SU-DHL-6 (cell line): Measurements from ENCODE around the gene ATP5PF.

Source experiments
- H2AFZ ChIP-seq: fragments of 200-600 bp; sonication (generic); 2 replicates; pipeline ENCODE4 v1.6.1; 2014; ENCODE audit warnings: low read depth, mild to moderate bottlenecking, moderate library complexity, mixed read lengths, antibody characterized with exemption, low read length; ENCODE audit not compliant: severe bottlenecking
- H3F3A ChIP-seq: fragments of 200-600 bp; shearing (Covaris generic); 2 replicates; pipeline ENCODE4 v1.6.0; 2016; ENCODE audit warnings: antibody characterized with exemption, mild to moderate bottlenecking; ENCODE audit not compliant: insufficient read depth
- H3K27ac ChIP-seq: fragments of 200-600 bp; sonication (generic); 2 replicates; pipeline ENCODE4 v1.5.1; 2016; ENCODE audit warnings: low read depth, mild to moderate bottlenecking, low read length, moderate library complexity, mixed read lengths
- H3K27me3 ChIP-seq: fragments of 200-600 bp; sonication (generic), shearing (Covaris generic); 2 replicates; pipeline ENCODE4 v1.6.0; 2014; ENCODE audit warnings: mild to moderate bottlenecking, low read length
- H3K36me3 ChIP-seq: fragments of 200-600 bp; sonication (generic); 2 replicates; pipeline ENCODE4 v1.6.1; 2014; ENCODE audit warnings: mild to moderate bottlenecking, low read length, mixed read lengths
- H3K4me2 ChIP-seq: fragments of 300-600, 200-600 bp; shearing (Covaris generic), sonication (generic); 2 replicates; pipeline ENCODE4 v1.6.0; 2014; ENCODE audit warnings: low read length, low read depth, mild to moderate bottlenecking; ENCODE audit not compliant: poor library complexity, severe bottlenecking
- H3K4me3 ChIP-seq: fragments of 200-600 bp; sonication (generic); 2 replicates; pipeline ENCODE4 v1.5.1; 2014; ENCODE audit warnings: antibody characterized with exemption, low read length, mild to moderate bottlenecking, mixed read lengths; ENCODE audit not compliant: insufficient read depth, poor library complexity, severe bottlenecking
- H3K79me2 ChIP-seq: fragments of 200-600 bp; sonication (generic); 2 replicates; pipeline ENCODE4 v1.6.1; 2014; ENCODE audit warnings: mild to moderate bottlenecking, low read length, moderate library complexity; ENCODE audit not compliant: insufficient read depth
- H3K9ac ChIP-seq: fragments of 200-600 bp; sonication (generic); 2 replicates; pipeline ENCODE4 v1.7.0; 2014; ENCODE audit warnings: mild to moderate bottlenecking, low read length
- H3K9me2 ChIP-seq: fragments of 200-600 bp; sonication (generic); replicated peaks from 2 replicates; pipeline ENCODE4 v1.6.1; 2014; ENCODE audit warnings: low read length; ENCODE audit not compliant: insufficient read depth
- H3K9me3 ChIP-seq: fragments of 200-600 bp; sonication (generic); 2 replicates; pipeline ENCODE4 v1.6.1; 2014; ENCODE audit warnings: low read length, mixed read lengths; ENCODE audit not compliant: insufficient read depth
- H4K20me1 ChIP-seq: fragments of 200-600 bp; sonication (generic); 2 replicates; pipeline ENCODE4 v1.6.1; 2014; ENCODE audit warnings: low read depth, mild to moderate bottlenecking, antibody characterized with exemption, low read length, moderate library complexity, mixed read lengths
- CTCF ChIP-seq: fragments of 200-600 bp; sonication (generic); IDR thresholded peaks from one replicate; pipeline ENCODE4 v1.5.1; 2017; ENCODE audit warnings: antibody characterized with exemption, mild to moderate bottlenecking, low read length, moderate library complexity; ENCODE audit not compliant: insufficient read depth, poor library complexity, severe bottlenecking
- EZH2phosphoT487 ChIP-seq: fragments of 200-600 bp; sonication (generic), shearing (Covaris generic); conservative IDR thresholded peaks from 2 replicates; pipeline ENCODE4 v1.6.1; 2018; ENCODE audit warnings: mild to moderate bottlenecking, antibody characterized with exemption, low read length, moderate library complexity, mixed read lengths

Gene ATP5PF

GRCh38 chr21:25756190-25756932, 21.7 kb upstream of the ATP5PF start:
- Histone ChIP-seq H3K27ac (no peak overlapping the region), H2AFZ (no peak overlapping the region), H3K9ac (no peak overlapping the region), H3K9me3 (no peaks in the 10 kb centered on the region), H3K4me3 (no peak overlapping the region), H3K36me3 (peaks cover 38% of the 10 kb centered on the region; the same call in 1 of the 2 replicates), H3K9me2 (no peaks in the 10 kb centered on the region), H3K27me3 (no peaks in the 10 kb centered on the region), H3K79me2 (no peaks in the 10 kb centered on the region; the same call in 1 of the 2 replicates), H4K20me1 (no peaks in the 10 kb centered on the region), H3K4me2 (no peak overlapping the region), H3F3A (no peaks in the 10 kb centered on the region; the same call in 1 of the 2 replicates)
- TF ChIP-seq CTCF (no peak), EZH2phosphoT487 (no peak)

GRCh38 chr21:25752416-25752815, 17.7 kb upstream of the ATP5PF start:
- H3K79me2 ChIP-seq, result no peaks in the 10 kb centered on the region; the same call in 1 of the 2 replicates
- TF ChIP-seq EZH2phosphoT487, result no peak
- TF ChIP-seq CTCF, result no peak
- no peaks in the 10 kb centered on the region; the same call in 1 of the 2 replicates for H3F3A ChIP-seq
- H3K27ac ChIP-seq, result no peak overlapping the region
- H3K36me3 ChIP-seq, result peaks cover 37% of the 10 kb centered on the region; the same call in 1 of the 2 replicates
- no peaks in the 10 kb centered on the region for H3K9me2 ChIP-seq
- no peaks in the 10 kb centered on the region for H4K20me1 ChIP-seq
- H3K9me3 ChIP-seq, result no peaks in the 10 kb centered on the region
- H3K4me2 ChIP-seq, result no peak overlapping the region
- no peak overlapping the region for H2AFZ ChIP-seq
- no peak overlapping the region for H3K4me3 ChIP-seq
- no peak overlapping the region for H3K9ac ChIP-seq
- no peaks in the 10 kb centered on the region for H3K27me3 ChIP-seq

GRCh38 chr21:25750085-25750484, 15.4 kb upstream of the ATP5PF start:
- Histone ChIP-seq H3K9ac (no peak overlapping the region), H3K79me2 (no peaks in the 10 kb centered on the region), H3K27ac (no peak overlapping the region), H3K9me2 (no peaks in the 10 kb centered on the region), H3K4me3 (no peak overlapping the region), H3F3A (no peaks in the 10 kb centered on the region), H3K27me3 (no peaks in the 10 kb centered on the region), H4K20me1 (no peaks in the 10 kb centered on the region), H3K36me3 (peaks cover 53% of the 10 kb centered on the region; the same call in 1 of the 2 replicates), H2AFZ (no peak overlapping the region), H3K9me3 (no peaks in the 10 kb centered on the region), H3K4me2 (no peak overlapping the region)
- no peak for TF ChIP-seq EZH2phosphoT487
- TF ChIP-seq CTCF, result no peak
